Lower leg skin (tissue), 4 donors: ENCODE measurements around the gene MYOT. TPM values are rescaled to one million over a fixed set of nuclear protein-coding genes. Genes with fewer than 3 reads are reported as not detected.

Experiments used
- DNase-seq, 2 donors: peaks; one replicate each; pipeline ENCODE4 v3.0.0-alpha.2; 2019; ENCODE audit warnings: low spot score in 2 of 2
- H3K4me3 ChIP-seq: fragments of 200-600 bp; sonication (generic); 2 replicates; pipeline ENCODE4 v1.5.1; 2017; ENCODE audit warnings: mild to moderate bottlenecking, low read depth; ENCODE audit not compliant: poor library complexity, severe bottlenecking
- CTCF ChIP-seq, 3 donors: fragments of 450-650 bp; IDR thresholded peaks; one replicate each; pipeline ENCODE4 v1.5.1; 2016; ENCODE audit warnings: antibody characterized with exemption in 3 of 3, mild to moderate bottlenecking in 3 of 3, moderate library complexity in 2 of 3
- POLR2A ChIP-seq, 2 donors: fragments of 450-650 bp; IDR thresholded peaks; one replicate each; pipeline ENCODE4 v1.6.1; 2016 to 2017; ENCODE audit warnings: antibody characterized with exemption in 2 of 2, mild to moderate bottlenecking in 1 of 2, moderate library complexity in 1 of 2
- WGBS, 2 donors: methylation state at CpG; one replicate each; pipeline ENCODE4 v1.1.5; 2018; 5-methylcytosine and 5-hydroxymethylcytosine counted together
- intact Hi-C: fragments of 100-400 bp; cut with DNase I; formaldehyde crosslinking; loops from one replicate; pipeline ENCODE4 v1.15.0; 2023; ENCODE audit warnings: low total_unique reads
- total RNA-seq, 4 donors: library from RNA; depleted of rRNA; stranded (reverse); fragments of >200 nt; gene quantifications; one replicate each; pipeline ENCODE4 v1.1.0, GENCODE V29; 2016

MYOT gene
- total RNA-seq: 1 to 10 TPM in 2 of 4 donors, under 1 TPM in 2; 0.08 to 3.2 (median 1.2) TPM

- no peak within 1 kb of the TSS for H3K4me3 ChIP-seq
- 50 to 63% methylated on average over 3 of the region's 3 CpGs for WGBS, 2 donors
- TF ChIP-seq CTCF (IDR thresholded peaks at IDR 0.05): no peak
- no peak for TF ChIP-seq POLR2A (IDR thresholded peaks at IDR 0.05)
- DNase-seq: no peak
- intact Hi-C loops: no loop called here
Observed at GRCh38 chr5:137867664-137868063, at the start of gene MYOT. MYOT (plus strand) TSS chr5:137867860; CDS start chr5:137870652, 2,792 bp downstream.

- H3K4me3 ChIP-seq: no peak overlapping the region
- WGBS, 2 donors: 84 to 97% methylated on average over 1 of the region's 1 CpG
- intact Hi-C loops: no loop called here
- TF ChIP-seq POLR2A (IDR thresholded peaks at IDR 0.05) (no peak), CTCF (IDR thresholded peaks at IDR 0.05) (no peak)
- DNase-seq: no peak
Observed at GRCh38 chr5:137819766-137820165, 47.9 kb upstream of the MYOT start.

- no peak for TF ChIP-seq CTCF (IDR thresholded peaks at IDR 0.05)
- no peak for TF ChIP-seq POLR2A (IDR thresholded peaks at IDR 0.05)
- WGBS, 2 donors: 58 to 61% methylated on average over 6 of the region's 6 CpGs
- intact Hi-C loops: no loop called here
- H3K4me3 ChIP-seq: no peak overlapping the region
- DNase-seq: no peak
Observed at GRCh38 chr5:137822158-137822764, 45.4 kb upstream of the MYOT start.

- no peak for DNase-seq
Observed at GRCh38 chr5:137822984-137823383, 44.7 kb upstream of the MYOT start.

GRCh38 chr5:137825165-137825564 is 42.5 kb upstream of the MYOT start:
- WGBS, 2 donors: 88 to 98% methylated on average over 1 of the region's 1 CpG
- DNase-seq: no peak
- no peak overlapping the region for H3K4me3 ChIP-seq
- TF ChIP-seq POLR2A (IDR thresholded peaks at IDR 0.05): no peak
- no peak for TF ChIP-seq CTCF (IDR thresholded peaks at IDR 0.05)
- intact Hi-C loops: no loop called here

More at GRCh38 chr5:137822984-137823383, 44.7 kb upstream of the MYOT start:
- no peak overlapping the region for H3K4me3 ChIP-seq
- 57 to 64% methylated on average over 1 of the region's 1 CpG for WGBS, 2 donors
- intact Hi-C loops: no loop called here
- TF ChIP-seq CTCF (IDR thresholded peaks at IDR 0.05) (no peak), POLR2A (IDR thresholded peaks at IDR 0.05) (no peak)

- intact Hi-C loops: no loop called here
- no peak for DNase-seq
- H3K4me3 ChIP-seq: no peak overlapping the region
- TF ChIP-seq CTCF (IDR thresholded peaks at IDR 0.05) (no peak), POLR2A (IDR thresholded peaks at IDR 0.05) (no peak)
Observed at GRCh38 chr5:137826067-137826466, 41.6 kb upstream of the MYOT start.
